HFFc6 (cell line): ENCODE data around the gene BCAS3. TPM values are rescaled to one million over a fixed set of nuclear protein-coding genes. Genes with fewer than 3 reads are reported as not detected.
A peak's percentile ranks its signal among the peaks of the same experiment; 100 is the strongest.

ENCODE experiments used
- DNase-seq: peaks from one replicate; pipeline ENCODE4 v3.0.0-alpha.2; 2018
- H3K27ac Mint-ChIP-seq: 2 replicates; pipeline ENCODE4 v1.8.0; 2020; ENCODE audit warnings: mild to moderate bottlenecking, mixed read lengths
- H3K27me3 Mint-ChIP-seq: 2 replicates; pipeline ENCODE4 v1.8.0; 2021; ENCODE audit warnings: mild to moderate bottlenecking, moderate library complexity, mixed read lengths; ENCODE audit not compliant: insufficient read depth
- H3K36me3 Mint-ChIP-seq: 2 replicates; pipeline ENCODE4 v1.8.0; 2021; ENCODE audit warnings: low read depth, mixed read lengths
- H3K4me1 Mint-ChIP-seq: 2 replicates; pipeline ENCODE4 v1.8.0; 2020; ENCODE audit warnings: low read depth, mixed read lengths
- H3K4me3 Mint-ChIP-seq: 2 replicates; pipeline ENCODE4 v1.8.0; 2020; ENCODE audit warnings: mild to moderate bottlenecking, moderate library complexity, mixed read lengths
- H3K9me3 Mint-ChIP-seq: 2 replicates; pipeline ENCODE4 v1.8.0; 2020; ENCODE audit warnings: mild to moderate bottlenecking, mixed read lengths
- CTCF ChIP-seq: fragments of 200-600 bp; sonication (generic); IDR thresholded peaks from 2 replicates; pipeline ENCODE4 v1.5.0; 2021; ENCODE audit warnings: antibody characterized with exemption, mild to moderate bottlenecking
- total RNA-seq, 6 experiments: library from RNA; stranded (reverse); fragmentation: NEBNext Ultra II Directional; extraction: Animal tissue kit (Norgen Biotek cat#: 25700); gene quantifications; 2 replicates in 1 of 6; 3 replicates in 5 of 6; pipeline ENCODE4 v1.2.3, GENCODE V29; 2021

Gene BCAS3
- total RNA-seq, 6 experiments from 2014 or later: 9.8 to 13.8 (median 12.0) TPM

- Mint-ChIP-seq H3K27ac (peak overlapping the region; percentile 86), H3K36me3 (no peaks in the 10 kb centered on the region), H3K4me1 (peaks cover 47% of the 10 kb centered on the region), H3K27me3 (no peaks in the 10 kb centered on the region; the same call in 1 of the 2 replicates), H3K4me3 (peak overlapping the region; percentile 76), H3K9me3 (no peaks in the 10 kb centered on the region)
- no peak for TF ChIP-seq CTCF
- peak; percentile 82 for DNase-seq
These were observed 647.9 kb downstream of the BCAS3 start for GRCh38 chr17:61325382-61326073.

- Mint-ChIP-seq H3K9me3 (no peaks in the 10 kb centered on the region), H3K4me3 (peak overlapping the region; percentile 22; the same call in 1 of the 2 replicates), H3K36me3 (no peaks in the 10 kb centered on the region), H3K27ac (peak overlapping the region; percentile 86), H3K27me3 (no peaks in the 10 kb centered on the region; the same call in none of the 2 replicates), H3K4me1 (peaks cover 54% of the 10 kb centered on the region)
- TF ChIP-seq CTCF: no peak
- DNase-seq: no peak
These were observed 648.7 kb downstream of the BCAS3 start for GRCh38 chr17:61326330-61326729.

DNA sequence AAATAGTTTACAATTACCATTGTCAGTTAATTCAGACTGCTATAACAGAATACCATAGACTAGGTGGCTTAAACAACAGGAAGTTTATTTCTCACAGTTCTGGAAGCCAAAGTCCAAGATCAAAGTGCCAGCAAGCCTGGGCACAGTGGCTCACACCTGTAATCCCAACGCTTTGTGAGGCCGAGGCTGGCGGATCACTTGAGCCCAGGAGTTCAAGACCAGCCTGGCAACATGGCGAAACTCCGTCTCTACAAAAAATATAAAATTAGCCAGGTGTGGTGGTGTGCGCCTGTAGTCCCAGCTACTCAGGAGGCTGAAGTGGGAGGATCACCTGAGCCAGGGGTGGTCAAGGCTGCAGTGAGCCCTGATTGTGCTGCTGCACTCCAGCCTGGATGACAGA is 650.7 kb downstream of the BCAS3 start:
- Mint-ChIP-seq H3K4me1 (peaks cover 48% of the 10 kb centered on the region), H3K9me3 (no peaks in the 10 kb centered on the region), H3K27ac (no peak overlapping the region), H3K4me3 (no peak overlapping the region), H3K27me3 (no peaks in the 10 kb centered on the region; the same call in none of the 2 replicates), H3K36me3 (no peaks in the 10 kb centered on the region)
- DNase-seq: no peak
- TF ChIP-seq CTCF: no peak

GRCh38 chr17:61330174-61331150 is 652.8 kb downstream of the BCAS3 start:
- no peak for DNase-seq
- Mint-ChIP-seq H3K4me1 (peaks cover 32% of the 10 kb centered on the region), H3K9me3 (no peaks in the 10 kb centered on the region), H3K36me3 (no peaks in the 10 kb centered on the region), H3K27ac (no peak overlapping the region; the same call in 1 of the 2 replicates), H3K27me3 (no peaks in the 10 kb centered on the region; the same call in 1 of the 2 replicates), H3K4me3 (no peak overlapping the region)
- TF ChIP-seq CTCF: no peak

DNA sequence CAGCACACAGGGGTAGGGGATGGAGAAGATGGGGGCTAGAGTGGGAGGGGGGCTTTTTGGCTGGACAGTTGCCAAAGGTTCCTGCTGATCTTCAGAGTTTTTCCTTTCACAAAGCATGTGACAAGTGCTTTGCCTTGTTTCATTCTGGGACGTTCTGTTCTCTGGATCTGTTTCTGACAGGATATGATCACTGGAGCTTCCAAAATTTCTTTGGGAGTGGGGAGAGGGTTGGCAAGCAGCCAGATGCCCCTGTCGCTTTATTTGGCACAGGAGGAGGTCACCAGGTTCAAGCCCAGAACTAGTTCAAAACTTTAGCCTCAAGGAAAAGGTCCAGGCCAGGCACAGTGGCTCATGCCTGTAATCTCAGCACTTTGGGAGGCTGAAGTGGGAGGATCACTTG is 653.5 kb downstream of the BCAS3 start:
- Mint-ChIP-seq H3K27me3 (no peaks in the 10 kb centered on the region; the same call in 1 of the 2 replicates), H3K9me3 (no peaks in the 10 kb centered on the region), H3K4me1 (peaks cover 25% of the 10 kb centered on the region), H3K27ac (no peak overlapping the region; the same call in 1 of the 2 replicates), H3K36me3 (no peaks in the 10 kb centered on the region), H3K4me3 (no peak overlapping the region)
- TF ChIP-seq CTCF: no peak
- DNase-seq: no peak
